Gastrocnemius medialis (tissue), 4 donors: ENCODE data around the gene PCNX2. TPM values are rescaled to one million over a fixed set of nuclear protein-coding genes. Genes with fewer than 3 reads are reported as not detected.

Source experiments
- ATAC-seq, 2 donors: fragments of 150-250 bp; one replicate each; pipeline ENCODE4 v1.9.1; 2016
- DNase-seq, 2 donors: peaks; one replicate each; pipeline ENCODE4 v3.0.0-alpha.2; 2019
- H3K27ac ChIP-seq, 4 donors: fragments of 200-600 bp; sonication (generic); 1 replicate in 1 of 4; 2 replicates in 3 of 4; pipeline ENCODE4 v1.5.1; 2016 to 2018; ENCODE audit warnings: mild to moderate bottlenecking in 2 of 4, moderate library complexity in 1 of 4
- H3K27me3 ChIP-seq, 3 donors: fragments of 200-600 bp; sonication (generic) in 2 of 3; 1 replicate in 1 of 3; 2 replicates in 2 of 3; pipeline versions ENCODE4 v1.5.1 to v1.6.0; 2016 to 2019; ENCODE audit warnings: mild to moderate bottlenecking in 1 of 3, moderate library complexity in 1 of 3
- H3K36me3 ChIP-seq, 2 donors: fragments of 200-600 bp; sonication (generic) in 1 of 2; one replicate each; pipeline ENCODE4 v1.5.1; 2017 to 2018
- H3K4me1 ChIP-seq, 2 donors: fragments of 200-600 bp; sonication (generic) in 1 of 2; one replicate each; pipeline ENCODE4 v1.5.1; 2016 to 2017; ENCODE audit warnings: mild to moderate bottlenecking in 2 of 2
- H3K4me3 ChIP-seq, 4 donors: fragments of 200-600 bp; sonication (generic) in 3 of 4; 1 replicate in 1 of 4; 2 replicates in 3 of 4; pipeline ENCODE4 v1.5.1; 2016 to 2019; ENCODE audit warnings: mild to moderate bottlenecking in 2 of 4
- H3K9me3 ChIP-seq, 3 donors: fragments of 200-600 bp; sonication (generic) in 2 of 3; 1 replicate in 1 of 3; 2 replicates in 2 of 3; pipeline ENCODE4 v1.5.1; 2016 to 2019
- CTCF ChIP-seq, 5 experiments: fragments of 450-650 bp in 3 of 5; fragments of 200-600 bp in 2 of 5; sonication (generic) in 2 of 5; IDR thresholded peaks in 4 of 5; conservative IDR thresholded peaks in 1 of 5; 1 replicate in 4 of 5; 2 replicates in 1 of 5; pipeline ENCODE4 v1.5.1; 2016 to 2019; ENCODE audit warnings: antibody characterized with exemption in 5 of 5, mild to moderate bottlenecking in 3 of 5, moderate library complexity in 3 of 5
- POLR2A ChIP-seq, 2 donors: fragments of 450-650 bp; IDR thresholded peaks; one replicate each; pipeline ENCODE4 v1.6.1; 2017; ENCODE audit warnings: antibody characterized with exemption in 2 of 2, mild to moderate bottlenecking in 2 of 2, moderate library complexity in 2 of 2
- in situ Hi-C, 4 donors: fragments of 200-750 bp; cut with MboI; loops; one replicate each; pipeline versions ENCODE4 v1.15.0 to v1.8.0; 2017; ENCODE audit warnings: low sequenced_read_pairs in 4 of 4
- intact Hi-C: fragments of 100-400 bp; cut with DNase I; formaldehyde crosslinking; loops from one replicate; pipeline ENCODE4 v1.15.1; 2023; ENCODE audit warnings: low total_unique reads
- total RNA-seq, 4 donors: library from RNA; depleted of rRNA; stranded (reverse); fragments of >200 nt; gene quantifications; one replicate each; pipeline versions ENCODE4 v1.1.0 to v1.2.3, GENCODE V29; 2016

Gene PCNX2
- total RNA-seq, 4 donors from 2014 or later, result 0.34 to 5.6 (median 1.9) TPM

DNA sequence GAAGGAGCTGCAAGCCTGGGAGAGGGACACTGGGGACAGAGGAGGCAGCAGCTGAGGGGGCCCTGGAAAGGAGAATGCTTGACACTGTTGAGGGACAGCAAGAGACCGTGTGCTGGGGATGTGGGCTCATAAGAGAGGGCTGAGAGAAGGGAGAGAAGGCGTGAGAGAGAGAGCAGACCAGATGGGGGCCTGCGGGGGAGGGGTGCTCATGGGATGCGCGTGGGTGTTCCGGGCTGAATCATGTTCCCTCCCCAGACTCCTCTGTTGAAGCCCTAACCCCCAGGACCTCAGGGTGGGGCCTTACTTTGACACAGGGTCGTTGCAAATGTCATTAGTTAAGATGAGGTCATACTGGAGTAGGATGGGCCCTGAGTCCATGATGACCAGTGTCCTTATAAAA is 304.3 kb downstream of the PCNX2 start:
- in situ Hi-C loops (no loop called here), intact Hi-C loops (no loop called here)
- no peak overlapping the region for H3K4me3 ChIP-seq
- no peaks in the 10 kb centered on the region for H3K9me3 ChIP-seq
- peaks cover 0 to 5% of the 10 kb centered on the region in 2 donors for H3K4me1 ChIP-seq
- H3K36me3 ChIP-seq, result no peaks in the 10 kb centered on the region
- H3K27ac ChIP-seq, result no peak overlapping the region
- TF ChIP-seq POLR2A (IDR thresholded peaks at IDR 0.05), result no peak
- TF ChIP-seq CTCF (IDR thresholded peaks at IDR 0.05 in 4 of 5, conservative IDR thresholded peaks at IDR 0.05 in 1 of 5), result no peak
- ATAC-seq (no peak), DNase-seq (no peak)
- H3K27me3 ChIP-seq, result no peaks in the 10 kb centered on the region

- H3K4me3 ChIP-seq, result no peak overlapping the region
- no peak for DNase-seq
- intact Hi-C loops, result no loop called here
Measured at GRCh38 chr1:232990176-232991128, 305.1 kb downstream of the PCNX2 start.

GRCh38 chr1:232988572-232989040 is 306.9 kb downstream of the PCNX2 start:
- DNase-seq, result no peak
- H3K27ac ChIP-seq, result no peak overlapping the region
- peaks cover 0 to 5% of the 10 kb centered on the region in 2 donors for H3K4me1 ChIP-seq
- no peaks in the 10 kb centered on the region for H3K9me3 ChIP-seq
- no peaks in the 10 kb centered on the region for H3K36me3 ChIP-seq
- in situ Hi-C loops (no loop called here), intact Hi-C loops (no loop called here)
- TF ChIP-seq POLR2A (IDR thresholded peaks at IDR 0.05), result no peak
- TF ChIP-seq CTCF (IDR thresholded peaks at IDR 0.05 in 4 of 5, conservative IDR thresholded peaks at IDR 0.05 in 1 of 5), result no peak
- no peak overlapping the region for H3K4me3 ChIP-seq
- ATAC-seq, result no peak
- no peaks in the 10 kb centered on the region for H3K27me3 ChIP-seq

More at GRCh38 chr1:232990176-232991128, 305.1 kb downstream of the PCNX2 start:
- H3K9me3 ChIP-seq, result no peaks in the 10 kb centered on the region
- no peak for ATAC-seq
- in situ Hi-C loops, result no loop called here
- no peak overlapping the region for H3K27ac ChIP-seq
- TF ChIP-seq CTCF (IDR thresholded peaks at IDR 0.05 in 4 of 5, conservative IDR thresholded peaks at IDR 0.05 in 1 of 5) (no peak), POLR2A (IDR thresholded peaks at IDR 0.05) (no peak)
- no peaks in the 10 kb centered on the region for H3K27me3 ChIP-seq
- peaks cover 0 to 5% of the 10 kb centered on the region in 2 donors for H3K4me1 ChIP-seq
- no peaks in the 10 kb centered on the region for H3K36me3 ChIP-seq

DNA sequence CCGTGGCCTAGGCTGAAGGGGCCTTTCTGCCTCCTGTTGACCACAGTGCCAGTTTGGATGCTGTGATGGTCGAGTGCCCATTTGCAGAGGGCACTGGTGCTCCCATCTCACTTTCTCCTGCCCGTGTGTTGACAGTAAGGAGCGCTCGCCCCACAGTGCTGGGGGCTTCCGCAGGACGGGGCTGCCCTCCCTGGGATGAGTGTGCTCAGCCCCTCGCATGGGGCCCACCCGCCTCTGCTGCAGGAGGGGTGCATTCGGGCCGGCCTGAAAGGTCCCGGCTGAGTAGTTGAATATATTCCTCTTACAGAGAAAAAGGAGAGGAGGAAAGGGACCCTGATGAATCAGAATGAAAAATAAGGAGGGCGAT is 307.8 kb downstream of the PCNX2 start:
- Histone ChIP-seq H3K4me1 (peaks cover 3 to 6% of the 10 kb centered on the region in 2 donors), H3K36me3 (no peaks in the 10 kb centered on the region), H3K9me3 (no peaks in the 10 kb centered on the region), H3K27me3 (no peaks in the 10 kb centered on the region), H3K4me3 (no peak overlapping the region), H3K27ac (no peak overlapping the region)
- in situ Hi-C loops (no loop called here), intact Hi-C loops (no loop called here)
- DNase-seq (no peak), ATAC-seq (no peak)
- no peak for TF ChIP-seq POLR2A (IDR thresholded peaks at IDR 0.05)

DNA sequence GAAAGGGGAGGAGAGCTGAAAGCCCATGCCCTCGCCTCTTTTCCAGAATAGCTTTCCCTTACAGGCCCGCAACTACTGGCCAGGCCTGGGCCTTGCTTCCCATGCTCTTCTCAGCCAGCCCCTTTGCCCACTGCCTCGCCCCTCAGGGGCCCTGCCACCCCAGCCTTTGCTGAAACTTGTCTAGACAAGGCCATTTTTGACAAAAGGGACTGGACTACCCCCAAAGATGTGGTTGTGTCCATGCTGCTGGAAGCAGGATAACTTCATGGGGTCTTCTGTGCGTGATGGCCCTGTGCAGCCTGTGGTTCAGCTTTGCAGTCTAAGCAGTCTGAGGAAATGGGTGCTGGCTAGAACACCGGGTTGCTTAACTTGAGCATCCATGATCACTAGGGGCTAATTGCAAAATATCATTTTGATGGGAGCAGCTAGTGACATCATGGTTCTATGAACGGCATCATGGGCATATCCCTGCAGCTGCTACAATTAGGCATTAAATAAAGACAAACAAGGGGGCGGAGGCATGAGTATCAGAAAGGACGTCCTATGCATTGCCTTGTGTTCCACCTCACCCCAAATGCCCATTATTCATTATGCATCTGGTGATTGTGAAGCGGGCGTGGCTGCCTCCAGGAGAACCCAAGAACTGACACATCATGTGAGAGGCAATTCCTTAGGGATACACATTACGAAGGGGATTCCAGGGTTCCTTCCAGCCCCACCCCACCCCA is 308.3 kb downstream of the PCNX2 start:
- TF ChIP-seq POLR2A (IDR thresholded peaks at IDR 0.05), result no peak
- TF ChIP-seq CTCF (IDR thresholded peaks at IDR 0.05 in 4 of 5, conservative IDR thresholded peaks at IDR 0.05 in 1 of 5), result no peak
- no peak for DNase-seq
- no peak for ATAC-seq
- Histone ChIP-seq H3K36me3 (no peaks in the 10 kb centered on the region), H3K4me1 (peaks cover 7 to 10% of the 10 kb centered on the region in 2 donors), H3K27me3 (no peaks in the 10 kb centered on the region), H3K9me3 (no peaks in the 10 kb centered on the region), H3K27ac (no peak overlapping the region), H3K4me3 (no peak overlapping the region)
- intact Hi-C loops (no loop called here), in situ Hi-C loops (no loop called here)
